HepG2 (cell line): ENCODE measurements around the gene ANKRD17. TPM values are rescaled to one million over a fixed set of nuclear protein-coding genes. Genes with fewer than 3 reads are reported as not detected.
A peak's percentile ranks its signal among the peaks of the same experiment; 100 is the strongest.

Experiments
- ARNT ChIP-seq: fragments of 450-650 bp; IDR thresholded peaks from 2 replicates; pipeline ENCODE4 v1.6.1; 2017
- ASH2L ChIP-seq: fragments of 300-600, 200-600 bp; sonication (generic); IDR thresholded peaks from 2 replicates; pipeline ENCODE4 v1.7.0; 2017; ENCODE audit warnings: low read depth, mild to moderate bottlenecking, moderate library complexity, mixed read lengths, low read length; ENCODE audit not compliant: insufficient read length
- BHLHE40 ChIP-seq: IDR thresholded peaks from 2 replicates; pipeline ENCODE4 v1.6.1; 2011; ENCODE audit warnings: low read length, improper control_type of control experiment
- EEA1 ChIP-seq: sonication (generic); formaldehyde crosslinking; IDR thresholded peaks from 2 replicates; pipeline ENCODE4 v1.5.1; 2020; ENCODE audit warnings: mild to moderate bottlenecking, missing genetic modification reagents, borderline replicate concordance
- EP300 ChIP-seq, 3 experiments: sonication (generic) in 1 of 3; formaldehyde crosslinking in 1 of 3; IDR thresholded peaks; 2 replicates each; pipeline versions ENCODE4 v1.5.1 to v1.6.1; 2011 to 2020; ENCODE audit warnings: low read depth in 2 of 3, low read length in 2 of 3, borderline replicate concordance in 1 of 3, improper control_type of control experiment in 1 of 3, mild to moderate bottlenecking in 1 of 3, missing genetic modification reagents in 1 of 3, moderate library complexity in 1 of 3
- FIP1L1 ChIP-seq: fragments of 200-400 bp; formaldehyde crosslinking; IDR thresholded peaks from 2 replicates; pipeline ENCODE4 v1.6.1; 2018; ENCODE audit warnings: low read depth, mild to moderate bottlenecking, low read length, moderate library complexity, borderline replicate concordance; ENCODE audit not compliant: insufficient read depth
- HDAC1 ChIP-seq: sonication (generic); formaldehyde crosslinking; IDR thresholded peaks from 2 replicates; pipeline ENCODE4 v1.5.1; 2020; ENCODE audit warnings: mild to moderate bottlenecking, missing genetic modification reagents
- MATR3 ChIP-seq: sonication (generic); formaldehyde crosslinking; IDR thresholded peaks from 2 replicates; pipeline ENCODE4 v1.4.0; 2020; ENCODE audit warnings: missing genetic modification reagents
- MZF1 ChIP-seq: sonication (generic); formaldehyde crosslinking; IDR thresholded peaks from 2 replicates; pipeline ENCODE4 v1.8.1; 2023; ENCODE audit warnings: mild to moderate bottlenecking, missing genetic modification reagents, borderline replicate concordance
- NAIF1 ChIP-seq: sonication (generic); formaldehyde crosslinking; IDR thresholded peaks from 2 replicates; pipeline ENCODE4 v1.5.0; 2020; ENCODE audit warnings: mild to moderate bottlenecking, missing genetic modification reagents, borderline replicate concordance
- SALL2 ChIP-seq: sonication (generic); formaldehyde crosslinking; IDR thresholded peaks from 2 replicates; pipeline ENCODE4 v1.8.1; 2023; ENCODE audit warnings: mild to moderate bottlenecking, missing genetic modification reagents, inconsistent platforms
- SNAPC5 ChIP-seq: sonication (generic); formaldehyde crosslinking; IDR thresholded peaks from 2 replicates; pipeline ENCODE4 v1.8.1; 2023; ENCODE audit warnings: mild to moderate bottlenecking, missing genetic modification reagents, borderline replicate concordance
- STAT5B ChIP-seq: sonication (generic); formaldehyde crosslinking; IDR thresholded peaks from 2 replicates; pipeline ENCODE4 v1.4.0; 2020; ENCODE audit warnings: missing genetic modification reagents
- ZBTB26 ChIP-seq: IDR thresholded peaks from 2 replicates; pipeline ENCODE4 v1.6.1; 2016; ENCODE audit warnings: missing compliant biosample characterization, missing genetic modification reagents, borderline replicate concordance
- ZKSCAN8 ChIP-seq: IDR thresholded peaks from 2 replicates; pipeline ENCODE4 v1.6.1; 2016; ENCODE audit warnings: borderline replicate concordance, missing genetic modification reagents, missing compliant biosample characterization
- ZNF263 ChIP-seq: sonication (generic); formaldehyde crosslinking; IDR thresholded peaks from 2 replicates; pipeline ENCODE4 v1.4.0; 2020; ENCODE audit warnings: missing genetic modification reagents
- ZNF430 ChIP-seq: sonication (generic); formaldehyde crosslinking; IDR thresholded peaks from 2 replicates; pipeline ENCODE4 v1.9.0; 2021; ENCODE audit warnings: mild to moderate bottlenecking, missing genetic modification reagents
- ZNF446 ChIP-seq: sonication (generic); formaldehyde crosslinking; IDR thresholded peaks from 2 replicates; pipeline ENCODE4 v1.5.0; 2020; ENCODE audit warnings: mild to moderate bottlenecking, missing genetic modification reagents
- ZNF451 ChIP-seq: sonication (generic); formaldehyde crosslinking; IDR thresholded peaks from 2 replicates; pipeline ENCODE4 v1.5.0; 2020; ENCODE audit warnings: mild to moderate bottlenecking, missing genetic modification reagents
- ZNF616 ChIP-seq: sonication (generic); formaldehyde crosslinking; IDR thresholded peaks from 2 replicates; pipeline ENCODE4 v1.5.0; 2020; ENCODE audit warnings: low read depth, mild to moderate bottlenecking, missing genetic modification reagents
- ZNF672 ChIP-seq: sonication (generic); formaldehyde crosslinking; IDR thresholded peaks from 2 replicates; pipeline ENCODE4 v1.8.1; 2022; ENCODE audit warnings: missing genetic modification reagents
- ZSCAN31 ChIP-seq: sonication (generic); formaldehyde crosslinking; IDR thresholded peaks from 2 replicates; pipeline ENCODE4 v1.5.0; 2020; ENCODE audit warnings: low read depth, mild to moderate bottlenecking, missing genetic modification reagents
- polyA plus RNA-seq, 8 experiments: library from polyadenylated mRNA; depleted of rRNA in 3 of 8; stranded (reverse) in 7 of 8; unstranded in 1 of 8; fragments of >200 nt; fragmentation: Illumina TruSeq in 4 of 8; extraction: Trizol in 4 of 8; gene quantifications; 2 replicates each; pipeline versions ENCODE4 v1.2.1 to v1.2.3, GENCODE V29; 2011 to 2016; ENCODE audit warnings: low read depth in 4 of 8, missing spikeins in 1 of 8, mixed read lengths in 1 of 8; ENCODE audit not compliant: insufficient read depth in 1 of 8
- total RNA-seq, 5 experiments: library from RNA; depleted of rRNA; stranded (reverse); fragments of >200 nt; fragmentation: Illumina TruSeq; extraction: Trizol; gene quantifications; 2 replicates each; pipeline ENCODE4 v1.2.3, GENCODE V29; 2016; ENCODE audit warnings: low read depth in 1 of 5
- TF ChIP-seq, protein P1 (sequence below): sonication (generic); formaldehyde crosslinking; IDR thresholded peaks from 2 replicates; pipeline ENCODE4 v1.4.0; 2020; ENCODE audit warnings: missing genetic modification reagents, borderline replicate concordance
- TF ChIP-seq, protein P2 (sequence below): sonication (generic); formaldehyde crosslinking; IDR thresholded peaks from 2 replicates; pipeline ENCODE4 v1.4.0; 2020; ENCODE audit warnings: missing genetic modification reagents

The ANKRD17 gene
- total and polyA plus RNA-seq, 2 of the 13 experiments (the other 11 are each of a cell fraction or from before 2014, with no cell fraction given), result 55.7 to 61.1 TPM

- TF ChIP-seq ARNT (no peak), HDAC1 (CRISPR knock-in tag) (peak; percentile 32), SNAPC5 (CRISPR knock-in tag) (no peak), ZNF446 (CRISPR knock-in tag) (0 out of 2 replicates have a peak, but pooled peaks have one; percentile 32), ZNF451 (CRISPR knock-in tag) (0 out of 2 replicates have a peak, but pooled peaks have one; percentile 18), ZNF616 (CRISPR knock-in tag) (0 out of 2 replicates have a peak, but pooled peaks have one; percentile 11), BHLHE40 (peak; percentile 66; the same call in 1 of the 2 replicates), MZF1 (CRISPR knock-in tag) (0 out of 2 replicates have a peak, but pooled peaks have one; percentile 23), SALL2 (CRISPR knock-in tag) (peak; percentile 27; the same call in 1 of the 2 replicates), ZSCAN31 (no peak; the same call in 1 of the 2 replicates), EP300 (IDR thresholded peaks at IDR 0.05; ENCODE audit: low read depth in 2 of 2, low read length in 2 of 2) (peak in 1 of 2 experiments; percentile 5; a peak in 1 of 4 replicates), EP300 (CRISPR knock-in tag; IDR thresholded peaks at IDR 0.05; ENCODE audit: borderline replicate concordance) (no peak), ZKSCAN8 (CRISPR knock-in tag) (0 out of 2 replicates have a peak, but pooled peaks have one; percentile 4), STAT5B (CRISPR knock-in tag) (no peak), ZNF263 (CRISPR knock-in tag) (0 out of 2 replicates have a peak, but pooled peaks have one; percentile 61), ZNF430 (0 out of 2 replicates have a peak, but pooled peaks have one; percentile 8), ZNF672 (CRISPR knock-in tag) (0 out of 2 replicates have a peak, but pooled peaks have one; percentile 40), MATR3 (CRISPR knock-in tag) (no peak), ZBTB26 (CRISPR knock-in tag) (no peak; the same call in 1 of the 2 replicates), FIP1L1 (0 out of 2 replicates have a peak, but pooled peaks have one; percentile 1), ASH2L (peak; percentile 18), EEA1 (0 out of 2 replicates have a peak, but pooled peaks have one; percentile 47), NAIF1 (CRISPR knock-in tag) (0 out of 2 replicates have a peak, but pooled peaks have one; percentile 3)
- TF ChIP-seq, protein P1, sequence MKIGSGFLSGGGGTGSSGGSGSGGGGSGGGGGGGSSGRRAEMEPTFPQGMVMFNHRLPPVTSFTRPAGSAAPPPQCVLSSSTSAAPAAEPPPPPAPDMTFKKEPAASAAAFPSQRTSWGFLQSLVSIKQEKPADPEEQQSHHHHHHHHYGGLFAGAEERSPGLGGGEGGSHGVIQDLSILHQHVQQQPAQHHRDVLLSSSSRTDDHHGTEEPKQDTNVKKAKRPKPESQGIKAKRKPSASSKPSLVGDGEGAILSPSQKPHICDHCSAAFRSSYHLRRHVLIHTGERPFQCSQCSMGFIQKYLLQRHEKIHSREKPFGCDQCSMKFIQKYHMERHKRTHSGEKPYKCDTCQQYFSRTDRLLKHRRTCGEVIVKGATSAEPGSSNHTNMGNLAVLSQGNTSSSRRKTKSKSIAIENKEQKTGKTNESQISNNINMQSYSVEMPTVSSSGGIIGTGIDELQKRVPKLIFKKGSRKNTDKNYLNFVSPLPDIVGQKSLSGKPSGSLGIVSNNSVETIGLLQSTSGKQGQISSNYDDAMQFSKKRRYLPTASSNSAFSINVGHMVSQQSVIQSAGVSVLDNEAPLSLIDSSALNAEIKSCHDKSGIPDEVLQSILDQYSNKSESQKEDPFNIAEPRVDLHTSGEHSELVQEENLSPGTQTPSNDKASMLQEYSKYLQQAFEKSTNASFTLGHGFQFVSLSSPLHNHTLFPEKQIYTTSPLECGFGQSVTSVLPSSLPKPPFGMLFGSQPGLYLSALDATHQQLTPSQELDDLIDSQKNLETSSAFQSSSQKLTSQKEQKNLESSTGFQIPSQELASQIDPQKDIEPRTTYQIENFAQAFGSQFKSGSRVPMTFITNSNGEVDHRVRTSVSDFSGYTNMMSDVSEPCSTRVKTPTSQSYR, result peak; percentile 75
- TF ChIP-seq, protein P2, sequence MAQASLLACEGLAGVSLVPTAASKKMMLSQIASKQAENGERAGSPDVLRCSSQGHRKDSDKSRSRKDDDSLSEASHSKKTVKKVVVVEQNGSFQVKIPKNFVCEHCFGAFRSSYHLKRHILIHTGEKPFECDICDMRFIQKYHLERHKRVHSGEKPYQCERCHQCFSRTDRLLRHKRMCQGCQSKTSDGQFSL (CRISPR knock-in tag), result peak; percentile 57
These were observed 755 bp downstream of the ANKRD17 start (continued) for GRCh38 chr4:73257651-73258435.
